Heart left ventricle (tissue), 13 donors: ENCODE data around the gene CSMD2.

Experiments
- CTCF ChIP-seq, 12 donors: fragments of 200-600 bp; sonication (generic) in 4 of 12; IDR thresholded peaks; one replicate each; pipeline versions ENCODE4 v1.5.0 to v1.8.0; 2018 to 2022; ENCODE audit warnings: antibody characterized with exemption in 12 of 12, mild to moderate bottlenecking in 5 of 12
- POLR2A ChIP-seq, 2 donors: fragments of 450-650 bp; IDR thresholded peaks; one replicate each; pipeline ENCODE4 v1.6.1; 2017; ENCODE audit warnings: antibody characterized with exemption in 2 of 2, mild to moderate bottlenecking in 2 of 2, moderate library complexity in 2 of 2
- donor health status: ischemic (EF 13 %, LVEDD 7.1; RV severe dilation, severe dysfunction).
- donor health status: DM: no; HTN: yes; CAD: no.
- donor health status: DM: no; HTN: no; CAD: no.
- donor health status: ischemic (EF 25% LVEDD 6.9; RV normal size, moderate dysfunction).
- donor health status: ischemic (EF 25% LVEDD 5.7; RV mildly dilated, moderate dysfunction).
- donor health status: ischemic (EF 35%, LVEDD 5.7; RV mildly dilated, moderate dysfunction).
- donor health status: nonischemic (EF 11% LVEDD 7.7; RV severe dilation, severe dysfunction).
- donor health status: DM: yes; HTN: yes; CAD: no.
- donor health status: PGD.
- donor health status: ischemic (EF 29% LVEDD 5.4; RV normal size, mild dysfunction).
- donor health status: nonischemic (EF 23%, LVEDD 6.1; RV moderate dilation, normal function).

DNA sequence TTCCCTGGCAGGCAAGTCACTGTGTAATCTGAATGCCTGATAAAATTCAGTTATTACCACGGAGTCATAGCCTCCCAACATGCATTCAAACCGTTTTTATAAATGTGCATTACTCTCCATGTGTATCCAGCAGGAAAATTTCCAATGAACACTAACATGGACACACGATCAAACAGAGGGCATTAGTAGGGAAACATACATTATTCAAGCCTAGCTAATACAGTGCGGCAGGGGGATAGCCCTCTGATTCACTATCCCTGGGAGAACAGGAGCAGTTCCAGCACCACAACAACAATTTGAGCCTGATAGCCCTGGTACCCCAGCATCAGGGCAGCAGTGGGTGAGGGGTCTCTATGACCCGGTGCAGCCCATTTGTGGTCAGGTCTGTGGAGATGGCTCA, 337.0 kb downstream of the CSMD2 start:
- TF ChIP-seq CTCF (IDR thresholded peaks at IDR 0.05) (no peak), POLR2A (IDR thresholded peaks at IDR 0.05) (no peak)
